H1 (cell line): ENCODE measurements around the gene TWIST2. TPM values are rescaled to one million over a fixed set of nuclear protein-coding genes. Genes with fewer than 3 reads are reported as not detected.

ENCODE experiments used
- CTCF ChIA-PET: fragments of 300-600 bp; sonication (Branson Sonifier 250); formaldehyde crosslinking; loops from one replicate; lab custom pipeline; 2021; ENCODE audit not compliant: partially characterized antibody; lab: Charles Lee
- POLR2A ChIA-PET: fragments of 300-600 bp; sonication (Branson Sonifier 250); formaldehyde crosslinking; loops from one replicate; lab custom pipeline; 2021; ENCODE audit warnings: inconsistent platforms; ENCODE audit not compliant: partially characterized antibody; lab: Charles Lee
- DNase-seq, 2 experiments: peaks; one replicate each; pipeline versions ENCODE4 v3.0.0 to v3.0.0-alpha.2; 2010 to 2022; ENCODE audit warnings: low spot score in 2 of 2, low read depth in 1 of 2, mixed read lengths in 1 of 2
- FAIRE-seq: peaks from 2 replicates; lab custom pipeline; 2011; peaks lifted over from hg19 to GRCh38; lab: Jason Lieb, UNC
- H2AFZ ChIP-seq: 2 replicates; pipeline ENCODE4 v1.8.1; 2012; ENCODE audit warnings: low read length, inconsistent platforms
- H2AK5ac ChIP-seq: 2 replicates; pipeline ENCODE4 v1.6.1; 2013; ENCODE audit warnings: low read depth, low read length
- H2BK120ac ChIP-seq: replicated peaks from 2 replicates; pipeline ENCODE3; 2013; ENCODE audit warnings: low read depth, low read length, inconsistent platforms
- H2BK12ac ChIP-seq: 2 replicates; pipeline ENCODE4 v1.6.1; 2013; ENCODE audit warnings: low read depth, low read length
- H2BK15ac ChIP-seq: 2 replicates; pipeline ENCODE4 v1.6.1; 2013; ENCODE audit warnings: low read length
- H2BK20ac ChIP-seq: 2 replicates; pipeline ENCODE4 v1.6.1; 2013; ENCODE audit warnings: low read length
- H2BK5ac ChIP-seq: 2 replicates; pipeline ENCODE4 v1.6.1; 2013; ENCODE audit warnings: low read depth, low read length
- H3K14ac ChIP-seq: 2 replicates; pipeline ENCODE4 v1.6.1; 2013; ENCODE audit warnings: inconsistent platforms; ENCODE audit not compliant: insufficient read length
- H3K18ac ChIP-seq: 2 replicates; pipeline ENCODE4 v1.6.1; 2013; ENCODE audit warnings: low read length; ENCODE audit errors: extremely low read depth
- H3K23ac ChIP-seq: 2 replicates; pipeline ENCODE4 v1.6.1; 2013; ENCODE audit warnings: inconsistent platforms; ENCODE audit not compliant: insufficient read length
- H3K23me2 ChIP-seq: 2 replicates; pipeline ENCODE4 v1.6.1; 2013; ENCODE audit warnings: low read depth, low read length
- H3K27ac ChIP-seq: 2 replicates; pipeline ENCODE4 v1.6.1; 2011; ENCODE audit warnings: low read depth, low read length, inconsistent platforms
- H3K27me3 ChIP-seq, 4 experiments: replicated peaks in 1 of 4; 1 replicate in 1 of 4; 2 replicates in 3 of 4; pipeline versions ENCODE4 v1.6.1 to v1.8.1; 2011 to 2013; ENCODE audit warnings: low read length in 3 of 4, mild to moderate bottlenecking in 3 of 4, inconsistent platforms in 2 of 4, mixed read lengths in 2 of 4, moderate library complexity in 1 of 4; ENCODE audit not compliant: control insufficient read depth in 3 of 4, insufficient read depth in 3 of 4; ENCODE audit errors: extremely low read depth in 1 of 4
- H3K36me3 ChIP-seq, 4 experiments: 2 replicates each; pipeline versions ENCODE4 v1.6.1 to v1.8.1; 2011 to 2013; ENCODE audit warnings: mild to moderate bottlenecking in 4 of 4, low read length in 3 of 4, moderate library complexity in 2 of 4, control low read depth in 1 of 4, inconsistent platforms in 1 of 4; ENCODE audit not compliant: insufficient read depth in 4 of 4, control insufficient read depth in 2 of 4
- H3K4ac ChIP-seq: replicated peaks from 2 replicates; pipeline ENCODE3; 2013; ENCODE audit warnings: low read length, low read depth, mixed read lengths, inconsistent platforms; ENCODE audit not compliant: insufficient read length
- H3K4me1 ChIP-seq, 4 experiments: replicated peaks in 1 of 4; 1 replicate in 1 of 4; 2 replicates in 3 of 4; pipeline versions ENCODE4 v1.6.1 to v1.8.1; 2011 to 2013; ENCODE audit warnings: low read length in 3 of 4, inconsistent platforms in 2 of 4, mixed read lengths in 1 of 4; ENCODE audit not compliant: insufficient read depth in 4 of 4, control insufficient read depth in 3 of 4
- H3K4me2 ChIP-seq, 2 experiments: 2 replicates each; pipeline versions ENCODE4 v1.6.1 to v1.8.1; 2011 to 2013; ENCODE audit warnings: low read depth in 2 of 2, low read length in 2 of 2, control low read depth in 1 of 2, inconsistent platforms in 1 of 2, mild to moderate bottlenecking in 1 of 2; ENCODE audit not compliant: insufficient read depth in 1 of 2
- H3K4me3 ChIP-seq, 4 experiments: fragments of 200-600, 300-600 bp in 1 of 4; sonication (generic), shearing (Covaris generic), sonication (Bioruptor Twin) in 1 of 4; 2 replicates each; pipeline versions ENCODE4 v1.5.1 to v1.8.1; 2011 to 2016; ENCODE audit warnings: low read length in 4 of 4, low read depth in 3 of 4, control low read depth in 2 of 4, inconsistent platforms in 2 of 4, mild to moderate bottlenecking in 2 of 4, mixed read lengths in 1 of 4, moderate library complexity in 1 of 4; ENCODE audit not compliant: insufficient read depth in 2 of 4; ENCODE audit errors: extremely low read depth in 1 of 4
- H3K56ac ChIP-seq: replicated peaks from 2 replicates; pipeline ENCODE3; 2013; ENCODE audit warnings: low read depth, mild to moderate bottlenecking, mixed read lengths, low read length, inconsistent platforms; ENCODE audit not compliant: insufficient read length
- H3K79me1 ChIP-seq: 2 replicates; pipeline ENCODE4 v1.6.1; 2013; ENCODE audit warnings: low read depth, low read length, control low read depth
- H3K79me2 ChIP-seq, 2 experiments: 2 replicates each; pipeline versions ENCODE4 v1.6.1 to v1.8.1; 2012 to 2013; ENCODE audit warnings: low read length in 2 of 2, mild to moderate bottlenecking in 2 of 2, inconsistent platforms in 1 of 2; ENCODE audit not compliant: insufficient read depth in 2 of 2, control insufficient read depth in 1 of 2
- H3K9ac ChIP-seq, 4 experiments: replicated peaks in 1 of 4; 1 replicate in 1 of 4; 2 replicates in 3 of 4; pipeline versions ENCODE4 v1.6.1 to v1.8.1; 2011 to 2013; ENCODE audit warnings: low read depth in 3 of 4, low read length in 3 of 4, control low read depth in 2 of 4, mild to moderate bottlenecking in 2 of 4, moderate library complexity in 2 of 4, inconsistent platforms in 1 of 4; ENCODE audit errors: extremely low read depth in 1 of 4
- H3K9me3 ChIP-seq, 2 experiments: 2 replicates each; pipeline versions ENCODE4 v1.6.1 to v1.8.1; 2012 to 2013; ENCODE audit warnings: mild to moderate bottlenecking in 2 of 2, moderate library complexity in 2 of 2, control low read depth in 1 of 2, inconsistent platforms in 1 of 2, low read depth in 1 of 2, low read length in 1 of 2, mixed read lengths in 1 of 2; ENCODE audit not compliant: insufficient read depth in 2 of 2
- H4K20me1 ChIP-seq, 2 experiments: replicated peaks in 1 of 2; 2 replicates each; pipeline versions ENCODE3 to v1.8.1; 2011 to 2013; ENCODE audit warnings: inconsistent platforms in 2 of 2, low read length in 2 of 2, mild to moderate bottlenecking in 1 of 2; ENCODE audit not compliant: insufficient read depth in 2 of 2, control insufficient read depth in 1 of 2
- H4K5ac ChIP-seq: 2 replicates; pipeline ENCODE4 v1.6.1; 2013; ENCODE audit warnings: low read length, low read depth, mixed read lengths, inconsistent platforms; ENCODE audit not compliant: insufficient read length
- H4K8ac ChIP-seq: 2 replicates; pipeline ENCODE4 v1.8.0; 2013; ENCODE audit warnings: mild to moderate bottlenecking, moderate library complexity, low read length, inconsistent platforms; ENCODE audit not compliant: insufficient read depth; ENCODE audit errors: extremely low read depth
- H4K91ac ChIP-seq: replicated peaks from 2 replicates; pipeline ENCODE3; 2013; ENCODE audit warnings: low read length, mixed read lengths, inconsistent platforms; ENCODE audit not compliant: insufficient read length
- ASH2L ChIP-seq: fragments of 200-600, 300-600 bp; sonication (generic); IDR thresholded peaks from one replicate; pipeline ENCODE4 v1.7.1; 2017; ENCODE audit warnings: low read length
- CTBP2 ChIP-seq: IDR thresholded peaks from 2 replicates; pipeline ENCODE4 v1.7.0; 2011; ENCODE audit warnings: borderline replicate concordance, mild to moderate bottlenecking, moderate library complexity, mixed read lengths, low read length; ENCODE audit not compliant: insufficient read depth, insufficient read length
- HDAC2 ChIP-seq, 2 experiments: fragments of 300-600 bp in 1 of 2; sonication (generic) in 1 of 2; IDR thresholded peaks; 2 replicates each; pipeline ENCODE4 v1.6.1; 2011 to 2012; ENCODE audit warnings: low read depth in 2 of 2, low read length in 2 of 2, mild to moderate bottlenecking in 2 of 2, moderate library complexity in 2 of 2, borderline replicate concordance in 1 of 2, inconsistent platforms in 1 of 2
- KDM5A ChIP-seq: fragments of 200-600 bp; IDR thresholded peaks from 2 replicates; pipeline ENCODE4 v1.7.1; 2012; ENCODE audit warnings: mild to moderate bottlenecking, low read length, inconsistent platforms, mixed read lengths
- PHF8 ChIP-seq: fragments of 200-600 bp; sonication (generic); conservative IDR thresholded peaks from 2 replicates; pipeline ENCODE4 v1.7.1; 2012; ENCODE audit warnings: low read depth, mild to moderate bottlenecking, inconsistent platforms, low read length, moderate library complexity
- RAD21 ChIP-seq, 2 experiments: IDR thresholded peaks in 1 of 2; conservative IDR thresholded peaks in 1 of 2; 2 replicates each; pipeline ENCODE4 v1.6.1; 2011; ENCODE audit warnings: low read depth in 2 of 2, low read length in 2 of 2, improper control_type of control experiment in 1 of 2, inconsistent platforms in 1 of 2, mild to moderate bottlenecking in 1 of 2, moderate library complexity in 1 of 2
- TAF7 ChIP-seq: optimal IDR thresholded peaks from 2 replicates; pipeline ENCODE3; 2011; ENCODE audit warnings: low read depth, mild to moderate bottlenecking, inconsistent platforms, low read length, moderate library complexity, borderline replicate concordance
- WGBS, 2 experiments: shearing (Covaris generic) in 1 of 2; methylation state at CpG; one replicate each; pipeline versions ENCODE4 v1.1.6 to v1.1.7; 2013 to 2015; ENCODE audit warnings: low lambda C conversion rate in 2 of 2, mixed read lengths in 2 of 2, inconsistent platforms in 1 of 2, low coverage in 1 of 2, missing lambda C conversion rate in 1 of 2; ENCODE audit not compliant: insufficient replicate concordance in 2 of 2, insufficient coverage in 1 of 2, insufficient read length in 1 of 2; ENCODE audit errors: extremely low coverage in 1 of 2, missing lambda C conversion rate in 1 of 2; 5-methylcytosine and 5-hydroxymethylcytosine counted together
- polyA plus RNA-seq, 7 experiments: library from polyadenylated mRNA; depleted of rRNA in 3 of 7; stranded (reverse) in 5 of 7; unstranded in 2 of 7; fragments of >200 nt in 5 of 7; fragments of 200-250 nt in 2 of 7; gene quantifications; 1 replicate in 5 of 7; 2 replicates in 1 of 7; 4 replicates in 1 of 7; pipeline versions ENCODE4 v1.2.1 to v1.2.3, GENCODE V29; 2011 to 2013; ENCODE audit warnings: missing spikeins in 2 of 7, mixed read lengths in 2 of 7
- total RNA-seq: library from RNA; stranded (reverse); fragmentation: NEBNext Ultra II Directional; extraction: Animal tissue kit (Norgen Biotek cat#: 25700); gene quantifications from 2 replicates; pipeline ENCODE4 v1.2.1, GENCODE V29; 2021

TWIST2 gene
- total and polyA plus RNA-seq, 2 of the 8 experiments (the other 6 are each of a cell fraction or from before 2014, with no cell fraction given), result 2.6 to 4.3 TPM

GRCh38 chr2:238853721-238854120 lies 5.8 kb downstream of the TWIST2 start:
- no peak overlapping the region for H2AFZ ChIP-seq
- H4K20me1 ChIP-seq, result no peaks in the 10 kb centered on the region
- ChIA-PET CTCF (no interaction called here), POLR2A (no interaction called here)
- H3K4me1 ChIP-seq, result peaks cover 0 to 9% (median 3%) of the 10 kb centered on the region in 4 experiments; a peak in 5 of 7 replicates
- no peak overlapping the region for H3K23ac ChIP-seq
- H3K18ac ChIP-seq, result no peak overlapping the region
- H4K5ac ChIP-seq, result no peak overlapping the region
- no peak overlapping the region for H4K91ac ChIP-seq
- no peak overlapping the region for H3K56ac ChIP-seq
- H2BK15ac ChIP-seq, result no peak overlapping the region
- H2BK5ac ChIP-seq, result no peak overlapping the region
- no peaks in the 10 kb centered on the region for H3K79me1 ChIP-seq
- H3K4me2 ChIP-seq, result no peak overlapping the region
- no peak overlapping the region for H2AK5ac ChIP-seq
- H3K79me2 ChIP-seq, result no peaks in the 10 kb centered on the region
- no peaks in the 10 kb centered on the region for H3K23me2 ChIP-seq
- H3K9ac ChIP-seq, result no peak overlapping the region
- H2BK20ac ChIP-seq, result no peak overlapping the region
- H3K4ac ChIP-seq, result no peak overlapping the region
- no peaks in the 10 kb centered on the region for H3K9me3 ChIP-seq
- H4K8ac ChIP-seq, result no peak overlapping the region
- no peak for DNase-seq
- WGBS, 2 experiments, result 86% methylated on average over 9 of the region's 9 CpGs; no CpG with 5 or more reads in 1 of the 2 experiments
- H3K27me3 ChIP-seq, result peaks cover 10 to 34% (median 24%) of the 10 kb centered on the region in 4 experiments
- no peak for TF ChIP-seq CTBP2
- TF ChIP-seq ASH2L, result no peak
- TF ChIP-seq PHF8, result no peak
- TF ChIP-seq KDM5A, result no peak
- no peak for TF ChIP-seq HDAC2 (IDR thresholded peaks at IDR 0.05; ENCODE audit: borderline replicate concordance in 1 of 2, low read depth in 2 of 2, low read length in 2 of 2)
- TF ChIP-seq RAD21 (IDR thresholded peaks at IDR 0.05 in 1 of 2, conservative IDR thresholded peaks at IDR 0.05 in 1 of 2; ENCODE audit: low read depth in 2 of 2, low read length in 2 of 2), result no peak
- no peak for TF ChIP-seq TAF7
- H2BK120ac ChIP-seq, result no peak overlapping the region
- H3K4me3 ChIP-seq, result no peak overlapping the region
- no peak overlapping the region for H3K14ac ChIP-seq
- no peak for FAIRE-seq
- H2BK12ac ChIP-seq, result no peak overlapping the region
- H3K36me3 ChIP-seq, result no peaks in the 10 kb centered on the region
- no peak overlapping the region for H3K27ac ChIP-seq
